ENCODE data around the gene FCN2.

FCN2 gene

GRCh38 chr9:134867917-134868750, 12.5 kb upstream of the FCN2 start:
- no peak for TF ChIP-seq CTCF (conservative IDR thresholded peaks at IDR 0.05; ENCODE audit: control insufficient read depth, insufficient read depth, low read depth, low read length)
- H3K4me3 ChIP-seq (ENCODE audit: control insufficient read depth, low read depth, low read length), result no peak overlapping the region
- no peak for DNase-seq (ENCODE audit: low read depth)

GRCh38 chr9:134868751-134869553, 11.7 kb upstream of the FCN2 start:
- no peak for TF ChIP-seq CTCF (conservative IDR thresholded peaks at IDR 0.05; ENCODE audit: control insufficient read depth, insufficient read depth, low read depth, low read length)

GRCh38 chr9:134869554-134870300, 10.9 kb upstream of the FCN2 start:
- no peak overlapping the region for H3K4me3 ChIP-seq (ENCODE audit: control insufficient read depth, low read depth, low read length)
- no peak for DNase-seq (ENCODE audit: low read depth)
- TF ChIP-seq CTCF (conservative IDR thresholded peaks at IDR 0.05; ENCODE audit: control insufficient read depth, insufficient read depth, low read depth, low read length), result no peak

More at GRCh38 chr9:134868751-134869553, 11.7 kb upstream of the FCN2 start:
- H3K4me3 ChIP-seq (ENCODE audit: control insufficient read depth, low read depth, low read length), result no peak overlapping the region
- DNase-seq (ENCODE audit: low read depth), result no peak

GRCh38 chr9:134870301-134870694, 10.3 kb upstream of the FCN2 start:
- no peak for TF ChIP-seq CTCF (conservative IDR thresholded peaks at IDR 0.05; ENCODE audit: control insufficient read depth, insufficient read depth, low read depth, low read length)

GRCh38 chr9:134870746-134871662, 9.6 kb upstream of the FCN2 start:
- no peak for DNase-seq (ENCODE audit: low read depth)
- no peak overlapping the region for H3K4me3 ChIP-seq (ENCODE audit: control insufficient read depth, low read depth, low read length)
- TF ChIP-seq CTCF (conservative IDR thresholded peaks at IDR 0.05; ENCODE audit: control insufficient read depth, insufficient read depth, low read depth, low read length), result no peak

More at GRCh38 chr9:134870301-134870694, 10.3 kb upstream of the FCN2 start:
- no peak overlapping the region for H3K4me3 ChIP-seq (ENCODE audit: control insufficient read depth, low read depth, low read length)
- no peak for DNase-seq (ENCODE audit: low read depth)

All from fibroblast of mammary gland (primary cell).